HepG2 (cell line): ENCODE data around the gene TBX19. TPM values are rescaled to one million over a fixed set of nuclear protein-coding genes. Genes with fewer than 3 reads are reported as not detected.

Experiments
- ATAC-seq: fragments of 200-7000 bp; cut with Tn5 transposase; 3 replicates; pipeline ENCODE4 v1.9.1; 2020; ENCODE audit warnings: mild to moderate bottlenecking, moderate library complexity
- BruUV-seq: library from RNA; stranded (reverse); fragments of 400-500 nt; replicated peaks from 2 replicates; lab custom pipeline; 2021; lab: Mats Ljungman, UMichigan
- CTCF ChIA-PET: fragments of 300-600 bp; formaldehyde crosslinking; extraction: SDS; loops from one replicate; lab custom pipeline; 2021; ENCODE audit warnings: low total read pairs, inconsistent platforms, low intra/inter-chr PET ratio; lab: Yijun Ruan, JAX
- POLR2A ChIA-PET: fragments of 350-600 bp; sonication (Branson Sonifier 250); formaldehyde crosslinking; loops from one replicate; lab custom pipeline; 2020; ENCODE audit warnings: antibody characterized with exemption, inconsistent platforms; lab: Yijun Ruan, JAX
- DNase-seq: peaks from one replicate; pipeline ENCODE4 v3.0.0-alpha.2; 2015; ENCODE audit warnings: low spot score
- FAIRE-seq: peaks from 3 replicates; lab custom pipeline; 2011; peaks lifted over from hg19 to GRCh38; lab: Jason Lieb, UNC
- H2AFZ ChIP-seq: one replicate; pipeline ENCODE4 v1.6.1; 2011; ENCODE audit warnings: low read length, inconsistent platforms
- H3K27ac ChIP-seq: fragments of 300-600 bp; 3 replicates; pipeline ENCODE4 v1.8.0; 2011; ENCODE audit warnings: mixed run types, mild to moderate bottlenecking, mixed read lengths, low read length, inconsistent platforms; ENCODE audit not compliant: insufficient read depth; ENCODE audit errors: extremely low read length
- H3K27me3 ChIP-seq, 2 experiments: fragments of 200-600 bp in 1 of 2; 2 replicates in 1 of 2; 3 replicates in 1 of 2; pipeline versions ENCODE4 v1.6.0 to v1.8.0; 2011; ENCODE audit warnings: low read length in 2 of 2, mild to moderate bottlenecking in 2 of 2, moderate library complexity in 2 of 2, inconsistent platforms in 1 of 2; ENCODE audit not compliant: insufficient read depth in 2 of 2, control insufficient read depth in 1 of 2
- H3K36me3 ChIP-seq, 2 experiments: fragments of 200-600 bp in 1 of 2; replicated peaks in 1 of 2; 2 replicates in 1 of 2; 3 replicates in 1 of 2; pipeline versions ENCODE4 v1.5.1 to v1.8.0; 2011; ENCODE audit warnings: low read length in 2 of 2, inconsistent platforms in 1 of 2; ENCODE audit not compliant: insufficient read depth in 2 of 2, control insufficient read depth in 1 of 2
- H3K4me1 ChIP-seq: 2 replicates; pipeline ENCODE4 v1.5.1; 2012; ENCODE audit warnings: low read length, inconsistent platforms; ENCODE audit not compliant: insufficient read depth
- H3K4me2 ChIP-seq: 2 replicates; pipeline ENCODE4 v1.6.0; 2011; ENCODE audit warnings: low read depth, low read length, inconsistent platforms
- H3K4me3 ChIP-seq, 3 experiments: fragments of 200-600 bp in 1 of 3; sonication (generic), shearing (Covaris generic) in 1 of 3; replicated peaks in 1 of 3; 2 replicates each; pipeline ENCODE4 v1.5.1; 2011 to 2016; ENCODE audit warnings: low read length in 3 of 3, inconsistent platforms in 2 of 3, low read depth in 2 of 3, mild to moderate bottlenecking in 2 of 3, control low read depth in 1 of 3, mixed read lengths in 1 of 3; ENCODE audit not compliant: insufficient read depth in 1 of 3
- H3K79me2 ChIP-seq: one replicate; pipeline ENCODE4 v1.6.1; 2011; ENCODE audit warnings: low read length, inconsistent platforms; ENCODE audit not compliant: insufficient read depth
- H3K9ac ChIP-seq: 2 replicates; pipeline ENCODE4 v1.6.0; 2011; ENCODE audit warnings: mild to moderate bottlenecking, low read depth, low read length, inconsistent platforms; ENCODE audit not compliant: insufficient read depth
- H3K9me3 ChIP-seq: 2 replicates; pipeline ENCODE4 v1.5.1; 2012; ENCODE audit warnings: mild to moderate bottlenecking, low read length
- H4K20me1 ChIP-seq: 2 replicates; pipeline ENCODE4 v1.6.0; 2011; ENCODE audit warnings: inconsistent platforms, mild to moderate bottlenecking, low read length, moderate library complexity; ENCODE audit not compliant: insufficient read depth
- BCLAF1 ChIP-seq: fragments of 450-650 bp; IDR thresholded peaks from 2 replicates; pipeline ENCODE4 v1.6.1; 2017; ENCODE audit warnings: mild to moderate bottlenecking
- CHD2 ChIP-seq: IDR thresholded peaks from 2 replicates; pipeline ENCODE4 v1.6.1; 2011; ENCODE audit warnings: low read depth, low read length, improper control_type of control experiment
- FOXA1 ChIP-seq, 2 experiments: fragments of 450-650 bp in 1 of 2; sonication (generic) in 1 of 2; formaldehyde crosslinking in 1 of 2; IDR thresholded peaks; 2 replicates each; pipeline versions ENCODE4 v1.4.0 to v1.6.1; 2016 to 2020; ENCODE audit warnings: missing genetic modification reagents in 1 of 2
- HOXA3 ChIP-seq: sonication (generic); formaldehyde crosslinking; IDR thresholded peaks from 2 replicates; pipeline ENCODE4 v1.5.0; 2020; ENCODE audit warnings: missing genetic modification reagents
- MTF1 ChIP-seq: sonication (generic); formaldehyde crosslinking; IDR thresholded peaks from 2 replicates; pipeline ENCODE4 v1.5.0; 2020; ENCODE audit warnings: missing genetic modification reagents
- NFIB ChIP-seq: sonication (generic); formaldehyde crosslinking; IDR thresholded peaks from 2 replicates; pipeline ENCODE4 v1.9.0; 2021; ENCODE audit warnings: missing genetic modification reagents, mild to moderate bottlenecking, borderline replicate concordance
- POLR2AphosphoS5 ChIP-seq: IDR thresholded peaks from 2 replicates; pipeline ENCODE4 v1.6.1; 2012; ENCODE audit warnings: low read depth, low read length
- SMAD9 ChIP-seq: sonication (generic); formaldehyde crosslinking; IDR thresholded peaks from 2 replicates; pipeline ENCODE4 v1.5.1; 2020; ENCODE audit warnings: mild to moderate bottlenecking, missing genetic modification reagents
- ZBTB39 ChIP-seq: sonication (generic); formaldehyde crosslinking; IDR thresholded peaks from 2 replicates; pipeline ENCODE4 v1.5.0; 2020; ENCODE audit warnings: missing genetic modification reagents
- ZBTB7A ChIP-seq: sonication (generic); formaldehyde crosslinking; IDR thresholded peaks from 2 replicates; pipeline ENCODE4 v1.8.0; 2022; ENCODE audit warnings: mild to moderate bottlenecking, missing genetic modification reagents
- ZNF614 ChIP-seq: IDR thresholded peaks from 2 replicates; pipeline ENCODE4 v1.6.1; 2018; ENCODE audit warnings: missing biosample characterization, missing genetic modification reagents, inconsistent platforms, borderline replicate concordance
- ZNF747 ChIP-seq: sonication (generic); formaldehyde crosslinking; IDR thresholded peaks from 2 replicates; pipeline ENCODE4 v1.8.1; 2023; ENCODE audit warnings: missing genetic modification reagents, mild to moderate bottlenecking, borderline replicate concordance
- ZSCAN30 ChIP-seq: sonication (generic); formaldehyde crosslinking; IDR thresholded peaks from 2 replicates; pipeline ENCODE4 v1.5.0; 2020; ENCODE audit warnings: mild to moderate bottlenecking, missing genetic modification reagents
- WGBS: methylation state at CpG from one replicate; pipeline ENCODE4 v1.1.6; 2017; ENCODE audit warnings: low lambda C conversion rate; 5-methylcytosine and 5-hydroxymethylcytosine counted together
- in situ Hi-C: cut with HindIII; loops from 2 replicates; pipeline ENCODE4 v1.10.0; 2017; ENCODE audit warnings: low pct_unique_long_range_greater_than_20kb; ENCODE audit not compliant: extremely low pct_ligation_motif_present
- intact Hi-C: fragments of 100-400 bp; cut with micrococcal nuclease; formaldehyde crosslinking; loops from one replicate; pipeline ENCODE4 v1.10.0; 2022; ENCODE audit not compliant: unreplicated experiment
- polyA plus RNA-seq, 8 experiments: library from polyadenylated mRNA; depleted of rRNA in 3 of 8; stranded (reverse) in 7 of 8; unstranded in 1 of 8; fragments of >200 nt; fragmentation: Illumina TruSeq in 4 of 8; extraction: Trizol in 4 of 8; gene quantifications; 2 replicates each; pipeline versions ENCODE4 v1.2.1 to v1.2.3, GENCODE V29; 2011 to 2016; ENCODE audit warnings: low read depth in 4 of 8, missing spikeins in 1 of 8, mixed read lengths in 1 of 8; ENCODE audit not compliant: insufficient read depth in 1 of 8
- total RNA-seq, 5 experiments: library from RNA; depleted of rRNA; stranded (reverse); fragments of >200 nt; fragmentation: Illumina TruSeq; extraction: Trizol; gene quantifications; 2 replicates each; pipeline ENCODE4 v1.2.3, GENCODE V29; 2016; ENCODE audit warnings: low read depth in 1 of 5
- TF ChIP-seq, protein P1 (sequence below), 2 experiments: sonication (generic) in 1 of 2; formaldehyde crosslinking in 1 of 2; IDR thresholded peaks; 2 replicates each; pipeline versions ENCODE4 v1.5.1 to v1.6.1; 2011 to 2020; ENCODE audit warnings: borderline replicate concordance in 1 of 2, low read depth in 1 of 2, low read length in 1 of 2, mild to moderate bottlenecking in 1 of 2, missing genetic modification reagents in 1 of 2, moderate library complexity in 1 of 2

The TBX19 gene
- total and polyA plus RNA-seq, 2 of the 13 experiments (the other 11 are each of a cell fraction or from before 2014, with no cell fraction given) = 0.31 to 1.4 TPM

GRCh38 chr1:168295411-168296114 is 14.9 kb downstream of the TBX19 start (continued):
- TF ChIP-seq BCLAF1 (no peak), ZNF614 (CRISPR knock-in tag) (no peak), FOXA1 (IDR thresholded peaks at IDR 0.05) (no peak), FOXA1 (CRISPR knock-in tag; IDR thresholded peaks at IDR 0.05) (no peak)
- TF ChIP-seq, all 625 proteins: peak for 1

DNA sequence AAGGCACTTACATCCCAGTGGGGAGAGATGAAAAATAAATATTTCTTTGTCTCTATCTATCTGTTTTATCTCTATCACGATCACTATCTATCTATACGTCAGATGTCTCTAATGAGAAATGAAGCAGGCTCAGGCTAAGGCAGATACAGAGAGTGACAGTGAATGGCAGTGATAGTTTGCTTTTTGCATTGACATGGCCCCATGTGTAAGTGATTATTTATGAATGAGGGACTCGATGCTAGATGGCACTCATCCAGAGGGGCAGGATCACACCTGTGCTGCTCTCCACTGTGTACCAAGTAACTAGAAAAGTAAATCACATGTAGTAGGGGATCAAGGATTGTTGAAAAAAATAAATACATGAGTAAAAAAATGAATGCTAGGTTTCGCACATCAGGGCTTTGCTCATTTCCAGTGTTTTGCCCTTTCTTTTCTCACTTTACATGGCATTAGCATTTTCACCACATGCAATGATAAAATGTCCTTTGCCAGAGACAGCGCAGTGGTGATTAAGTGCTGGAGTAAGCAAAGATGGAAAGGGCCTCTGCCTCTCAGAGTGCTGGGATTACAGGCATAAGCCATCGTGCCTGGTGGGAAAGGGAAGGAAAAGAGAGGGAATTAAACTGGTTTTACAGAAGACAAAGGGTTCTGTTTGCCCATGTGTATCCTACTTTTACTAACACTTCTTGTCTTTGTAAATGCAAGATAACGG is 16.5 kb downstream of the TBX19 start:
- ATAC-seq (no peak), FAIRE-seq (no peak), DNase-seq (no peak)
- H3K9ac ChIP-seq = no peak overlapping the region
- H3K27me3 ChIP-seq = no peaks in the 10 kb centered on the region
- H3K4me3 ChIP-seq = no peak overlapping the region
- intact Hi-C loops = no loop called here
- in situ Hi-C loops = no loop called here
- BruUV-seq = no TSS peak
- H2AFZ ChIP-seq = no peak overlapping the region
- no peaks in the 10 kb centered on the region for H4K20me1 ChIP-seq
- CTCF ChIA-PET = no interaction called here
- no peaks in the 10 kb centered on the region for H3K79me2 ChIP-seq
- no peak overlapping the region for H3K4me2 ChIP-seq
- no peaks in the 10 kb centered on the region for H3K36me3 ChIP-seq
- H3K27ac ChIP-seq = no peak overlapping the region
- POLR2A ChIA-PET = no interaction called here
- no peaks in the 10 kb centered on the region for H3K9me3 ChIP-seq
- peaks cover 8% of the 10 kb centered on the region for H3K4me1 ChIP-seq
- 64% methylated on average over 7 of the region's 7 CpGs for WGBS
- no peak for TF ChIP-seq ZBTB7A
- no peak for TF ChIP-seq ZNF747 (CRISPR knock-in tag)
- no peak for TF ChIP-seq ZBTB39 (CRISPR knock-in tag)
- no peak for TF ChIP-seq HOXA3
- TF ChIP-seq CHD2 = no peak
- no peak for TF ChIP-seq POLR2AphosphoS5
- TF ChIP-seq, protein P1, sequence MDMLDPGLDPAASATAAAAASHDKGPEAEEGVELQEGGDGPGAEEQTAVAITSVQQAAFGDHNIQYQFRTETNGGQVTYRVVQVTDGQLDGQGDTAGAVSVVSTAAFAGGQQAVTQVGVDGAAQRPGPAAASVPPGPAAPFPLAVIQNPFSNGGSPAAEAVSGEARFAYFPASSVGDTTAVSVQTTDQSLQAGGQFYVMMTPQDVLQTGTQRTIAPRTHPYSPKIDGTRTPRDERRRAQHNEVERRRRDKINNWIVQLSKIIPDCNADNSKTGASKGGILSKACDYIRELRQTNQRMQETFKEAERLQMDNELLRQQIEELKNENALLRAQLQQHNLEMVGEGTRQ (IDR thresholded peaks at IDR 0.05; ENCODE audit: low read depth, low read length) = no peak
- TF ChIP-seq, protein P1 (CRISPR knock-in tag; IDR thresholded peaks at IDR 0.05; ENCODE audit: borderline replicate concordance) = no peak
- no peak for TF ChIP-seq MTF1 (CRISPR knock-in tag)
- no peak for TF ChIP-seq ZSCAN30
- TF ChIP-seq NFIB (CRISPR knock-in tag) = no peak
- TF ChIP-seq SMAD9 = no peak
